H9 (cell line): ENCODE data around the gene ANKRD42. TPM values are rescaled to one million over a fixed set of nuclear protein-coding genes. Genes with fewer than 3 reads are reported as not detected.
A peak's percentile ranks its signal among the peaks of the same experiment; 100 is the strongest.

ENCODE experiments used
- DNase-seq: peaks from one replicate; pipeline ENCODE4 v3.0.0-alpha.2; 2017
- H2AFZ ChIP-seq: one replicate; pipeline ENCODE4 v1.6.1; 2013; ENCODE audit warnings: mild to moderate bottlenecking, low read length, control low read depth, moderate library complexity
- H2AK5ac ChIP-seq: 2 replicates; pipeline ENCODE4 v1.6.1; 2013; ENCODE audit warnings: low read length, control low read depth, mixed read lengths; ENCODE audit not compliant: insufficient read length
- H2BK120ac ChIP-seq: one replicate; pipeline ENCODE4 v1.6.1; 2013; ENCODE audit warnings: low read depth, mild to moderate bottlenecking, low read length, control low read depth, inconsistent platforms; ENCODE audit not compliant: poor library complexity, severe bottlenecking
- H2BK12ac ChIP-seq: 2 replicates; pipeline ENCODE4 v1.6.1; 2013; ENCODE audit warnings: low read length, control low read depth, mixed read lengths, low read depth; ENCODE audit not compliant: insufficient read length
- H2BK15ac ChIP-seq: 2 replicates; pipeline ENCODE4 v1.6.1; 2013; ENCODE audit warnings: low read depth, low read length, control low read depth
- H2BK20ac ChIP-seq: one replicate; pipeline ENCODE4 v1.6.1; 2013; ENCODE audit warnings: low read depth, mild to moderate bottlenecking, low read length, control low read depth, inconsistent platforms; ENCODE audit not compliant: poor library complexity, severe bottlenecking
- H2BK5ac ChIP-seq: 2 replicates; pipeline ENCODE4 v1.6.1; 2013; ENCODE audit warnings: low read length, control low read depth, mixed read lengths; ENCODE audit not compliant: insufficient read length
- H3K14ac ChIP-seq: 2 replicates; pipeline ENCODE4 v1.6.1; 2013; ENCODE audit warnings: low read length, control low read depth; ENCODE audit not compliant: insufficient read depth
- H3K18ac ChIP-seq: 2 replicates; pipeline ENCODE4 v1.6.1; 2013; ENCODE audit warnings: low read depth, mild to moderate bottlenecking, mixed read lengths, low read length, control low read depth; ENCODE audit not compliant: insufficient read length
- H3K23ac ChIP-seq: 2 replicates; pipeline ENCODE4 v1.6.1; 2013; ENCODE audit warnings: low read length, control low read depth, mixed read lengths, low read depth; ENCODE audit not compliant: insufficient read length
- H3K23me2 ChIP-seq: 2 replicates; pipeline ENCODE4 v1.6.1; 2013; ENCODE audit warnings: low read depth, mild to moderate bottlenecking, mixed read lengths, low read length, control low read depth; ENCODE audit not compliant: insufficient read length, poor library complexity, severe bottlenecking
- H3K27ac ChIP-seq: 2 replicates; pipeline ENCODE4 v1.5.1; 2013; ENCODE audit warnings: low read length, control low read depth, mixed read lengths, low read depth; ENCODE audit not compliant: insufficient read length
- H3K27me3 ChIP-seq: 2 replicates; pipeline ENCODE4 v1.6.1; 2013; ENCODE audit warnings: low read length, control low read depth, inconsistent platforms; ENCODE audit not compliant: insufficient read depth
- H3K4ac ChIP-seq: 2 replicates; pipeline ENCODE4 v1.6.1; 2013; ENCODE audit warnings: low read depth, mild to moderate bottlenecking, control low read depth, inconsistent platforms, low read length, moderate library complexity
- H3K4me1 ChIP-seq: 2 replicates; pipeline ENCODE4 v1.6.1; 2013; ENCODE audit warnings: low read length, control low read depth, inconsistent platforms; ENCODE audit not compliant: insufficient read depth
- H3K4me2 ChIP-seq: 2 replicates; pipeline ENCODE4 v1.6.1; 2013; ENCODE audit warnings: low read length, control low read depth, mixed read lengths; ENCODE audit not compliant: insufficient read length, insufficient read depth
- H3K56ac ChIP-seq: 2 replicates; pipeline ENCODE4 v1.6.1; 2013; ENCODE audit warnings: low read depth, mild to moderate bottlenecking, mixed read lengths, low read length, control low read depth; ENCODE audit not compliant: insufficient read length
- H3K79me1 ChIP-seq: 2 replicates; pipeline ENCODE4 v1.6.1; 2013; ENCODE audit warnings: low read depth, mild to moderate bottlenecking, moderate library complexity, low read length, control low read depth, inconsistent platforms; ENCODE audit not compliant: insufficient read depth, poor library complexity, severe bottlenecking
- H3K79me2 ChIP-seq: 2 replicates; pipeline ENCODE4 v1.6.1; 2013; ENCODE audit warnings: low read length, control low read depth, inconsistent platforms; ENCODE audit not compliant: insufficient read depth
- H3K9ac ChIP-seq: 2 replicates; pipeline ENCODE4 v1.6.1; 2013; ENCODE audit warnings: low read length, control low read depth, mixed read lengths; ENCODE audit not compliant: insufficient read length; ENCODE audit errors: extremely low read depth
- H3K9me3 ChIP-seq: one replicate; pipeline ENCODE4 v1.6.1; 2013; ENCODE audit warnings: low read depth, low read length, inconsistent platforms; ENCODE audit not compliant: control insufficient read depth
- H3T11ph ChIP-seq: one replicate; pipeline ENCODE4 v1.6.1; 2013; ENCODE audit warnings: mild to moderate bottlenecking, low read length, control low read depth, inconsistent platforms
- H4K20me1 ChIP-seq: one replicate; pipeline ENCODE4 v1.6.1; 2013; ENCODE audit not compliant: control insufficient read depth, insufficient read length, insufficient read depth
- H4K5ac ChIP-seq: 2 replicates; pipeline ENCODE4 v1.6.1; 2013; ENCODE audit warnings: low read depth, mild to moderate bottlenecking, mixed read lengths, low read length, control low read depth; ENCODE audit not compliant: insufficient read length
- H4K8ac ChIP-seq: replicated peaks from 2 replicates; pipeline ENCODE4 v1.6.1; 2013; ENCODE audit warnings: low read length, control low read depth, mixed read lengths, low read depth; ENCODE audit not compliant: insufficient read length
- H4K91ac ChIP-seq: 2 replicates; pipeline ENCODE4 v1.6.1; 2013; ENCODE audit warnings: low read depth, mild to moderate bottlenecking, moderate library complexity, mixed read lengths, low read length, control low read depth; ENCODE audit not compliant: insufficient read length
- H3K27ac Mint-ChIP-seq, 3 experiments: 2 replicates in 2 of 3; 3 replicates in 1 of 3; pipeline ENCODE4 v1.8.0; 2020 to 2021; ENCODE audit warnings: mixed read lengths in 3 of 3, mild to moderate bottlenecking in 1 of 3, moderate library complexity in 1 of 3
- H3K27me3 Mint-ChIP-seq: 2 replicates; pipeline ENCODE4 v1.8.0; 2021; ENCODE audit warnings: low read depth, mild to moderate bottlenecking, moderate library complexity, mixed read lengths
- H3K36me3 Mint-ChIP-seq, 3 experiments: 2 replicates in 2 of 3; 3 replicates in 1 of 3; pipeline ENCODE4 v1.8.0; 2020 to 2021; ENCODE audit warnings: low read depth in 3 of 3, mixed read lengths in 3 of 3; ENCODE audit not compliant: insufficient read depth in 1 of 3
- H3K4me1 Mint-ChIP-seq, 2 experiments: 2 replicates each; pipeline ENCODE4 v1.8.0; 2020; ENCODE audit warnings: mixed read lengths in 2 of 2
- H3K4me3 Mint-ChIP-seq, 2 experiments: 2 replicates in 1 of 2; 3 replicates in 1 of 2; pipeline ENCODE4 v1.8.0; 2020 to 2021; ENCODE audit warnings: mild to moderate bottlenecking in 2 of 2, mixed read lengths in 2 of 2, moderate library complexity in 1 of 2
- H3K9me3 Mint-ChIP-seq, 2 experiments: 2 replicates in 1 of 2; 3 replicates in 1 of 2; pipeline ENCODE4 v1.8.0; 2020; ENCODE audit warnings: mild to moderate bottlenecking in 2 of 2, mixed read lengths in 2 of 2, moderate library complexity in 1 of 2
- WGBS: extraction: QIAGEN DNeasy Blood & Tissue Kit; methylation state at CpG from one replicate; pipeline ENCODE4 v1.1.7; 2013; ENCODE audit warnings: missing lambda C conversion rate, low lambda C conversion rate, mixed read lengths; ENCODE audit not compliant: insufficient read length; ENCODE audit errors: extremely low coverage; 5-methylcytosine and 5-hydroxymethylcytosine counted together
- total RNA-seq: library from RNA; stranded (reverse); gene quantifications from 2 replicates; pipeline ENCODE4 v1.2.1, GENCODE V29; 2021
- TF ChIP-seq, protein P1 (sequence below): fragments of 200-600 bp; sonication (generic); conservative IDR thresholded peaks from 3 replicates; pipeline ENCODE4 v1.8.0; 2021; ENCODE audit warnings: antibody characterized with exemption, mild to moderate bottlenecking

The ANKRD42 gene
- total RNA-seq, 1 experiment from 2014 or later = 4.9 TPM

DNA sequence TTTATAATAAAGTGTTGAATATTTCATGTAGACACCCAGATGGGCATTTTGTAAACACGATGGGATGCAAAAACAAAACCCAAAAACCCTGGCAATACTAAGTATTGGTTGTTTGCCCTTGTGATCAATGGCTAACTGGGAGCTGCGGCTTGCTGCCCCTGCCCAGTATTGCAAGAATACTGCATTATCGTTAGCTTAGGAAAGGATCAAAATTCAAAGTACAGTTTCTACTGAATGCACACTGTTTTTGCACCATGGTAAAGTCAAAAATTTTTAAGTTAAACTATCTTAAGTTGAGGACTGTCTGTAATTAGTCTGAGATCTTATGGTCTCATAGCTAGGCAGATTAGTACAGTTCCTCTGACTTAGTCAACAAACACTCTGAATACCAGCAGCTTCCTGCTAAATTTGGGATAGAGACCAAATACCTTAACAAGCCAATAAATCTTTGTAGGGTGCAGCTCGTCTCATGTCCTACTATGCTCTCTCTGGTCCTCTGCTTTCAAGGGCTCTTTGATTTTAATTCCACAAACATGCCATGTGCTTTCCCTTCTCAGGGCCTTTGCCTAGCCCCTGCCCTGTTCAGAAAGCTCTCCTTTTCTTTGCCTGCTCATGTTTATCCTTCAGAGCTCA is 88.7 kb downstream of the ANKRD42 start:
- Mint-ChIP-seq H3K27me3 (no peaks in the 10 kb centered on the region), H3K27ac (peak overlapping the region; percentile 34 to 78 (median 51); a peak in 5 of 7 replicates)
- no CpG with 5 or more reads among the region's 4 CpGs for WGBS

More for the DNA sequence above, 88.7 kb downstream of the ANKRD42 start:
- no peak overlapping the region for H2BK12ac ChIP-seq
- peaks cover 4% of the 10 kb centered on the region; the same call in 1 of the 2 replicates for H3K79me2 ChIP-seq
- H3K79me1 ChIP-seq = no peaks in the 10 kb centered on the region
- no peak overlapping the region for H3K4me2 ChIP-seq
- H3K18ac ChIP-seq = no peak overlapping the region
- peaks cover 5% of the 10 kb centered on the region for H3K23me2 ChIP-seq
- H3K4ac ChIP-seq = no peak overlapping the region
- no peak overlapping the region for H2AK5ac ChIP-seq
- no peak overlapping the region for H3K56ac ChIP-seq
- no peak for DNase-seq
- TF ChIP-seq, protein P1, sequence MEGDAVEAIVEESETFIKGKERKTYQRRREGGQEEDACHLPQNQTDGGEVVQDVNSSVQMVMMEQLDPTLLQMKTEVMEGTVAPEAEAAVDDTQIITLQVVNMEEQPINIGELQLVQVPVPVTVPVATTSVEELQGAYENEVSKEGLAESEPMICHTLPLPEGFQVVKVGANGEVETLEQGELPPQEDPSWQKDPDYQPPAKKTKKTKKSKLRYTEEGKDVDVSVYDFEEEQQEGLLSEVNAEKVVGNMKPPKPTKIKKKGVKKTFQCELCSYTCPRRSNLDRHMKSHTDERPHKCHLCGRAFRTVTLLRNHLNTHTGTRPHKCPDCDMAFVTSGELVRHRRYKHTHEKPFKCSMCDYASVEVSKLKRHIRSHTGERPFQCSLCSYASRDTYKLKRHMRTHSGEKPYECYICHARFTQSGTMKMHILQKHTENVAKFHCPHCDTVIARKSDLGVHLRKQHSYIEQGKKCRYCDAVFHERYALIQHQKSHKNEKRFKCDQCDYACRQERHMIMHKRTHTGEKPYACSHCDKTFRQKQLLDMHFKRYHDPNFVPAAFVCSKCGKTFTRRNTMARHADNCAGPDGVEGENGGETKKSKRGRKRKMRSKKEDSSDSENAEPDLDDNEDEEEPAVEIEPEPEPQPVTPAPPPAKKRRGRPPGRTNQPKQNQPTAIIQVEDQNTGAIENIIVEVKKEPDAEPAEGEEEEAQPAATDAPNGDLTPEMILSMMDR = no peak
- no peak overlapping the region for H3K23ac ChIP-seq
- H4K8ac ChIP-seq = no peak overlapping the region
- H3K4me1 ChIP-seq = no peaks in the 10 kb centered on the region
- H2BK120ac ChIP-seq = no peak overlapping the region
- H3K27ac ChIP-seq = no peak overlapping the region
- H3K4me3 Mint-ChIP-seq = no peak overlapping the region
- H3K4me1 Mint-ChIP-seq = peaks cover 14 to 20% of the 10 kb centered on the region in 2 experiments
- no peak overlapping the region for H4K5ac ChIP-seq
- peaks cover 3 to 21% (median 20%) of the 10 kb centered on the region in 3 experiments; a peak in 5 of 7 replicates for H3K36me3 Mint-ChIP-seq
- no peak overlapping the region for H2BK20ac ChIP-seq
- H2BK5ac ChIP-seq = no peak overlapping the region
- no peaks in the 10 kb centered on the region for H4K20me1 ChIP-seq
- no peak overlapping the region for H2BK15ac ChIP-seq
- H3T11ph ChIP-seq = no peak overlapping the region
- H3K14ac ChIP-seq = no peak overlapping the region
- no peak overlapping the region for H2AFZ ChIP-seq
- H4K91ac ChIP-seq = no peak overlapping the region
- no peak overlapping the region for H3K9ac ChIP-seq
- no peaks in the 10 kb centered on the region; a peak in 1 of 5 replicates for H3K9me3 Mint-ChIP-seq
- H3K27me3 ChIP-seq = no peaks in the 10 kb centered on the region
- H3K9me3 ChIP-seq = no peaks in the 10 kb centered on the region
